Karpas-422 (cell line): Measurements from ENCODE around the gene COL16A1. TPM values are rescaled to one million over a fixed set of nuclear protein-coding genes. Genes with fewer than 3 reads are reported as not detected.

Source experiments
- DNase-seq: peaks from one replicate; pipeline ENCODE4 v3.0.0-alpha.2; 2015
- H2AFZ ChIP-seq: fragments of 200-600 bp; sonication (generic); 2 replicates; pipeline ENCODE4 v1.6.1; 2014; ENCODE audit warnings: antibody characterized with exemption, low read length, mixed read lengths
- H3K27ac ChIP-seq: fragments of 200-600 bp; sonication (generic); 2 replicates; pipeline ENCODE4 v1.5.1; 2014; ENCODE audit warnings: mild to moderate bottlenecking, low read length, moderate library complexity
- H3K27me3 ChIP-seq: fragments of 200-600 bp; sonication (generic); 2 replicates; pipeline ENCODE4 v1.6.1; 2014; ENCODE audit warnings: low read length, mixed read lengths
- H3K36me3 ChIP-seq: fragments of 200-600 bp; sonication (generic); 2 replicates; pipeline ENCODE4 v1.6.1; 2014; ENCODE audit warnings: low read length, mixed read lengths; ENCODE audit not compliant: insufficient read depth
- H3K4me1 ChIP-seq: fragments of 200-600 bp; sonication (generic); 2 replicates; pipeline ENCODE4 v1.6.1; 2014; ENCODE audit warnings: mild to moderate bottlenecking, low read length, mixed read lengths
- H3K4me2 ChIP-seq: fragments of 200-600 bp; sonication (generic); 2 replicates; pipeline ENCODE4 v1.6.1; 2014; ENCODE audit warnings: low read length, low read depth, mild to moderate bottlenecking; ENCODE audit not compliant: poor library complexity, severe bottlenecking
- H3K4me3 ChIP-seq: fragments of 200-600 bp; sonication (generic); 2 replicates; pipeline ENCODE4 v1.5.1; 2014; ENCODE audit warnings: mild to moderate bottlenecking, antibody characterized with exemption, low read length, mixed read lengths
- H3K79me2 ChIP-seq: fragments of 200-600 bp; sonication (generic); 2 replicates; pipeline ENCODE4 v1.6.1; 2014; ENCODE audit warnings: mild to moderate bottlenecking, low read length, mixed read lengths
- H3K9ac ChIP-seq: fragments of 200-600 bp; sonication (generic); 2 replicates; pipeline ENCODE4 v1.6.0; 2014; ENCODE audit warnings: low read length
- H3K9me2 ChIP-seq: fragments of 200-600 bp; sonication (generic), shearing (Covaris generic); replicated peaks from 2 replicates; pipeline ENCODE4 v1.6.0; 2014; ENCODE audit warnings: mild to moderate bottlenecking, low read length, moderate library complexity; ENCODE audit not compliant: insufficient read depth
- H3K9me3 ChIP-seq: fragments of 300-700, 200-600 bp; sonication (generic); 2 replicates; pipeline ENCODE4 v1.6.1; 2014; ENCODE audit warnings: low read length, mixed read lengths
- H4K20me1 ChIP-seq: fragments of 200-600 bp; sonication (generic); 2 replicates; pipeline ENCODE4 v1.6.1; 2014; ENCODE audit warnings: mild to moderate bottlenecking, antibody characterized with exemption, low read length, low read depth; ENCODE audit not compliant: insufficient read depth
- total RNA-seq: library from RNA; depleted of rRNA; stranded (reverse); fragments of >200 nt; shearing (Covaris generic); gene quantifications from 2 replicates; pipeline ENCODE4 v1.2.3, GENCODE V29; 2014; ENCODE audit warnings: low replicate concordance

The COL16A1 gene
- total RNA-seq, 1 experiment from 2014 or later, result not detected

- H3K36me3 ChIP-seq, result no peaks in the 10 kb centered on the region
- H3K79me2 ChIP-seq, result no peaks in the 10 kb centered on the region
- H3K9me2 ChIP-seq, result no peaks in the 10 kb centered on the region
- no peak overlapping the region for H3K27ac ChIP-seq
- no peaks in the 10 kb centered on the region for H3K4me1 ChIP-seq
- H4K20me1 ChIP-seq, result no peaks in the 10 kb centered on the region
- no peak overlapping the region for H3K4me2 ChIP-seq
- no peak overlapping the region for H3K9ac ChIP-seq
- no peaks in the 10 kb centered on the region for H3K27me3 ChIP-seq
- no peak overlapping the region for H3K4me3 ChIP-seq
- H2AFZ ChIP-seq, result no peak overlapping the region
- no peak for DNase-seq
- no peaks in the 10 kb centered on the region for H3K9me3 ChIP-seq
Observed at GRCh38 chr1:31653717-31654473, 49.9 kb downstream of the COL16A1 start.

GRCh38 chr1:31652891-31653499, 50.8 kb downstream of the COL16A1 start:
- DNase-seq, result no peak
- Histone ChIP-seq H3K79me2 (no peaks in the 10 kb centered on the region), H3K36me3 (no peaks in the 10 kb centered on the region), H3K4me2 (no peak overlapping the region), H3K27me3 (no peaks in the 10 kb centered on the region), H3K9ac (no peak overlapping the region), H3K27ac (no peak overlapping the region), H3K9me3 (no peaks in the 10 kb centered on the region), H3K4me1 (no peaks in the 10 kb centered on the region), H2AFZ (no peak overlapping the region), H4K20me1 (no peaks in the 10 kb centered on the region), H3K9me2 (no peaks in the 10 kb centered on the region), H3K4me3 (no peak overlapping the region)

- no peak overlapping the region for H3K4me2 ChIP-seq
- no peaks in the 10 kb centered on the region for H3K4me1 ChIP-seq
Observed at GRCh38 chr1:31651766-31652165, 52.1 kb downstream of the COL16A1 start.

GRCh38 chr1:31651089-31651420, 52.8 kb downstream of the COL16A1 start:
- Histone ChIP-seq H2AFZ (no peak overlapping the region), H3K4me2 (no peak overlapping the region), H3K9me2 (no peaks in the 10 kb centered on the region), H3K4me1 (no peaks in the 10 kb centered on the region), H3K9ac (no peak overlapping the region), H3K9me3 (no peaks in the 10 kb centered on the region), H3K79me2 (no peaks in the 10 kb centered on the region), H3K4me3 (no peak overlapping the region), H3K27me3 (no peaks in the 10 kb centered on the region), H4K20me1 (no peaks in the 10 kb centered on the region), H3K27ac (no peak overlapping the region), H3K36me3 (no peaks in the 10 kb centered on the region)
- DNase-seq, result no peak

More at GRCh38 chr1:31651766-31652165, 52.1 kb downstream of the COL16A1 start:
- no peak overlapping the region for H3K4me3 ChIP-seq
- no peak overlapping the region for H2AFZ ChIP-seq
- H3K9ac ChIP-seq, result no peak overlapping the region
- no peaks in the 10 kb centered on the region for H3K9me2 ChIP-seq
- no peaks in the 10 kb centered on the region for H4K20me1 ChIP-seq
- H3K27ac ChIP-seq, result no peak overlapping the region
- no peak for DNase-seq
- no peaks in the 10 kb centered on the region for H3K9me3 ChIP-seq
- no peaks in the 10 kb centered on the region for H3K27me3 ChIP-seq
- H3K79me2 ChIP-seq, result no peaks in the 10 kb centered on the region
- no peaks in the 10 kb centered on the region for H3K36me3 ChIP-seq

GRCh38 chr1:31650161-31651088, 53.4 kb downstream of the COL16A1 start:
- Histone ChIP-seq H3K4me1 (peaks cover 5% of the 10 kb centered on the region), H3K4me2 (no peak overlapping the region), H3K27me3 (no peaks in the 10 kb centered on the region), H2AFZ (no peak overlapping the region), H3K9me2 (no peaks in the 10 kb centered on the region), H3K9ac (no peak overlapping the region), H3K4me3 (no peak overlapping the region), H4K20me1 (no peaks in the 10 kb centered on the region), H3K36me3 (no peaks in the 10 kb centered on the region), H3K79me2 (no peaks in the 10 kb centered on the region), H3K27ac (no peak overlapping the region), H3K9me3 (no peaks in the 10 kb centered on the region)
- DNase-seq, result no peak

- Histone ChIP-seq H3K4me2 (no peak overlapping the region), H3K9me2 (no peaks in the 10 kb centered on the region), H3K9ac (no peak overlapping the region), H3K36me3 (no peaks in the 10 kb centered on the region), H3K4me1 (peaks cover 7% of the 10 kb centered on the region), H2AFZ (no peak overlapping the region), H3K4me3 (no peak overlapping the region), H3K27ac (no peak overlapping the region), H3K9me3 (no peaks in the 10 kb centered on the region), H3K27me3 (no peaks in the 10 kb centered on the region), H3K79me2 (peaks cover 6% of the 10 kb centered on the region), H4K20me1 (no peaks in the 10 kb centered on the region)
- DNase-seq, result no peak
Observed at GRCh38 chr1:31648641-31649357, 55.0 kb downstream of the COL16A1 start.

- Histone ChIP-seq H3K9me3 (no peaks in the 10 kb centered on the region), H3K4me2 (no peak overlapping the region), H3K36me3 (no peaks in the 10 kb centered on the region), H4K20me1 (no peaks in the 10 kb centered on the region), H3K4me1 (peaks cover 13% of the 10 kb centered on the region), H3K9ac (no peak overlapping the region), H3K9me2 (no peaks in the 10 kb centered on the region), H2AFZ (no peak overlapping the region), H3K27me3 (no peaks in the 10 kb centered on the region), H3K27ac (no peak overlapping the region), H3K4me3 (no peak overlapping the region), H3K79me2 (peaks cover 12% of the 10 kb centered on the region)
- DNase-seq, result no peak
Observed at GRCh38 chr1:31648190-31648589, 55.6 kb downstream of the COL16A1 start.
